ENCODE data around the gene TOP3B.

DNA sequence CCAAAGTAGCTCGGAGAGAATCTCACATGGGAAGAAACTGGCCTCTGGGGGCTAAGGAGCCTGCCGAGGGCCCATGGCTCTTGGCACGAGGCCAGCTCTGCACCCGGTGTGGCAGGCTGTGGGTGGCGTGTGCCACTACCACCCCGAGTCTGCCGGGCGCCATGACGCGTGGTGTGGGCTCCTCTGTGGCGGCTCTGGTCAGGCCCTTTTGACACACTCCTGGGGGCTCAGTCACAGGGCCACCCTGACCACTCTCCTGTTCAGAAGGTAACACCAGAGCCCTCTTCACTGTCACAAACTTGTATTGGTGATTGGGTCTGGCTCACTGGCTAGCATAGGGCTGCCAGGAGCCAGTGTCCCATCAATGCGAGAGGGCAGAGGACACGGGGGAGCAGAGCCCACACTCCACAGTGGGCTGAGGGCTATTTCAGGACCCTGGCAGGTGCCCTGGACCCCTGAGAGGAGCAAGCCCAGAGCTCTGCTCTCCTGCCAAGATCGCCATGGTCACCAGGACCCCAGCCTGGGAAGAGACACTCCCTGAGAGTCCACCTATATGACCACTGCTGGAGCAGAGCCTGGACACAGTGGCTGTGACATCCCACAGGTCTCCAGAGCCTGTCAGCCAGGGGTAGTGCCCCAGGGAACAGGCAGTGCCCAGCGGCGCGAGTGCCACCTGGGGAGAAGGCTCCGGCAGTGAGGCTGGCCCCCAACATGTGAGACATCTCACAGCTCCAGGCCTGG lies 21.3 kb downstream of the TOP3B start:
- TF ChIP-seq, protein P1, sequence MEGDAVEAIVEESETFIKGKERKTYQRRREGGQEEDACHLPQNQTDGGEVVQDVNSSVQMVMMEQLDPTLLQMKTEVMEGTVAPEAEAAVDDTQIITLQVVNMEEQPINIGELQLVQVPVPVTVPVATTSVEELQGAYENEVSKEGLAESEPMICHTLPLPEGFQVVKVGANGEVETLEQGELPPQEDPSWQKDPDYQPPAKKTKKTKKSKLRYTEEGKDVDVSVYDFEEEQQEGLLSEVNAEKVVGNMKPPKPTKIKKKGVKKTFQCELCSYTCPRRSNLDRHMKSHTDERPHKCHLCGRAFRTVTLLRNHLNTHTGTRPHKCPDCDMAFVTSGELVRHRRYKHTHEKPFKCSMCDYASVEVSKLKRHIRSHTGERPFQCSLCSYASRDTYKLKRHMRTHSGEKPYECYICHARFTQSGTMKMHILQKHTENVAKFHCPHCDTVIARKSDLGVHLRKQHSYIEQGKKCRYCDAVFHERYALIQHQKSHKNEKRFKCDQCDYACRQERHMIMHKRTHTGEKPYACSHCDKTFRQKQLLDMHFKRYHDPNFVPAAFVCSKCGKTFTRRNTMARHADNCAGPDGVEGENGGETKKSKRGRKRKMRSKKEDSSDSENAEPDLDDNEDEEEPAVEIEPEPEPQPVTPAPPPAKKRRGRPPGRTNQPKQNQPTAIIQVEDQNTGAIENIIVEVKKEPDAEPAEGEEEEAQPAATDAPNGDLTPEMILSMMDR (conservative IDR thresholded peaks at IDR 0.05; ENCODE audit: low read depth in 2 of 2), result no peak
- TF ChIP-seq POLR2AphosphoS5 (IDR thresholded peaks at IDR 0.05; ENCODE audit: low read depth) (no peak), EZH2 (IDR thresholded peaks at IDR 0.05; ENCODE audit: low read depth, unreplicated experiment) (no peak), EZH2phosphoT487 (IDR thresholded peaks at IDR 0.05; ENCODE audit: unreplicated experiment) (no peak), ZNF114 (CRISPR knock-in tag; IDR thresholded peaks at IDR 0.05) (no peak), ZNF331 (CRISPR knock-in tag; IDR thresholded peaks at IDR 0.05; ENCODE audit: low read depth) (no peak), NANOG (IDR thresholded peaks at IDR 0.05; ENCODE audit: borderline replicate concordance) (no peak), STAT1 (IDR thresholded peaks at IDR 0.05; ENCODE audit: unreplicated experiment) (no peak), JUNB (IDR thresholded peaks at IDR 0.05; ENCODE audit: unreplicated experiment) (no peak), CREB1 (CRISPR knock-in tag; IDR thresholded peaks at IDR 0.05; ENCODE audit: low read depth) (no peak)
- TF ChIP-seq, protein P2, sequence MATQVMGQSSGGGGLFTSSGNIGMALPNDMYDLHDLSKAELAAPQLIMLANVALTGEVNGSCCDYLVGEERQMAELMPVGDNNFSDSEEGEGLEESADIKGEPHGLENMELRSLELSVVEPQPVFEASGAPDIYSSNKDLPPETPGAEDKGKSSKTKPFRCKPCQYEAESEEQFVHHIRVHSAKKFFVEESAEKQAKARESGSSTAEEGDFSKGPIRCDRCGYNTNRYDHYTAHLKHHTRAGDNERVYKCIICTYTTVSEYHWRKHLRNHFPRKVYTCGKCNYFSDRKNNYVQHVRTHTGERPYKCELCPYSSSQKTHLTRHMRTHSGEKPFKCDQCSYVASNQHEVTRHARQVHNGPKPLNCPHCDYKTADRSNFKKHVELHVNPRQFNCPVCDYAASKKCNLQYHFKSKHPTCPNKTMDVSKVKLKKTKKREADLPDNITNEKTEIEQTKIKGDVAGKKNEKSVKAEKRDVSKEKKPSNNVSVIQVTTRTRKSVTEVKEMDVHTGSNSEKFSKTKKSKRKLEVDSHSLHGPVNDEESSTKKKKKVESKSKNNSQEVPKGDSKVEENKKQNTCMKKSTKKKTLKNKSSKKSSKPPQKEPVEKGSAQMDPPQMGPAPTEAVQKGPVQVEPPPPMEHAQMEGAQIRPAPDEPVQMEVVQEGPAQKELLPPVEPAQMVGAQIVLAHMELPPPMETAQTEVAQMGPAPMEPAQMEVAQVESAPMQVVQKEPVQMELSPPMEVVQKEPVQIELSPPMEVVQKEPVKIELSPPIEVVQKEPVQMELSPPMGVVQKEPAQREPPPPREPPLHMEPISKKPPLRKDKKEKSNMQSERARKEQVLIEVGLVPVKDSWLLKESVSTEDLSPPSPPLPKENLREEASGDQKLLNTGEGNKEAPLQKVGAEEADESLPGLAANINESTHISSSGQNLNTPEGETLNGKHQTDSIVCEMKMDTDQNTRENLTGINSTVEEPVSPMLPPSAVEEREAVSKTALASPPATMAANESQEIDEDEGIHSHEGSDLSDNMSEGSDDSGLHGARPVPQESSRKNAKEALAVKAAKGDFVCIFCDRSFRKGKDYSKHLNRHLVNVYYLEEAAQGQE (IDR thresholded peaks at IDR 0.05; ENCODE audit: unreplicated experiment), result no peak
- TF ChIP-seq, protein P3, sequence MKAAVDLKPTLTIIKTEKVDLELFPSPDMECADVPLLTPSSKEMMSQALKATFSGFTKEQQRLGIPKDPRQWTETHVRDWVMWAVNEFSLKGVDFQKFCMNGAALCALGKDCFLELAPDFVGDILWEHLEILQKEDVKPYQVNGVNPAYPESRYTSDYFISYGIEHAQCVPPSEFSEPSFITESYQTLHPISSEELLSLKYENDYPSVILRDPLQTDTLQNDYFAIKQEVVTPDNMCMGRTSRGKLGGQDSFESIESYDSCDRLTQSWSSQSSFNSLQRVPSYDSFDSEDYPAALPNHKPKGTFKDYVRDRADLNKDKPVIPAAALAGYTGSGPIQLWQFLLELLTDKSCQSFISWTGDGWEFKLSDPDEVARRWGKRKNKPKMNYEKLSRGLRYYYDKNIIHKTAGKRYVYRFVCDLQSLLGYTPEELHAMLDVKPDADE (IDR thresholded peaks at IDR 0.05), result no peak
- TF ChIP-seq, protein P4, sequence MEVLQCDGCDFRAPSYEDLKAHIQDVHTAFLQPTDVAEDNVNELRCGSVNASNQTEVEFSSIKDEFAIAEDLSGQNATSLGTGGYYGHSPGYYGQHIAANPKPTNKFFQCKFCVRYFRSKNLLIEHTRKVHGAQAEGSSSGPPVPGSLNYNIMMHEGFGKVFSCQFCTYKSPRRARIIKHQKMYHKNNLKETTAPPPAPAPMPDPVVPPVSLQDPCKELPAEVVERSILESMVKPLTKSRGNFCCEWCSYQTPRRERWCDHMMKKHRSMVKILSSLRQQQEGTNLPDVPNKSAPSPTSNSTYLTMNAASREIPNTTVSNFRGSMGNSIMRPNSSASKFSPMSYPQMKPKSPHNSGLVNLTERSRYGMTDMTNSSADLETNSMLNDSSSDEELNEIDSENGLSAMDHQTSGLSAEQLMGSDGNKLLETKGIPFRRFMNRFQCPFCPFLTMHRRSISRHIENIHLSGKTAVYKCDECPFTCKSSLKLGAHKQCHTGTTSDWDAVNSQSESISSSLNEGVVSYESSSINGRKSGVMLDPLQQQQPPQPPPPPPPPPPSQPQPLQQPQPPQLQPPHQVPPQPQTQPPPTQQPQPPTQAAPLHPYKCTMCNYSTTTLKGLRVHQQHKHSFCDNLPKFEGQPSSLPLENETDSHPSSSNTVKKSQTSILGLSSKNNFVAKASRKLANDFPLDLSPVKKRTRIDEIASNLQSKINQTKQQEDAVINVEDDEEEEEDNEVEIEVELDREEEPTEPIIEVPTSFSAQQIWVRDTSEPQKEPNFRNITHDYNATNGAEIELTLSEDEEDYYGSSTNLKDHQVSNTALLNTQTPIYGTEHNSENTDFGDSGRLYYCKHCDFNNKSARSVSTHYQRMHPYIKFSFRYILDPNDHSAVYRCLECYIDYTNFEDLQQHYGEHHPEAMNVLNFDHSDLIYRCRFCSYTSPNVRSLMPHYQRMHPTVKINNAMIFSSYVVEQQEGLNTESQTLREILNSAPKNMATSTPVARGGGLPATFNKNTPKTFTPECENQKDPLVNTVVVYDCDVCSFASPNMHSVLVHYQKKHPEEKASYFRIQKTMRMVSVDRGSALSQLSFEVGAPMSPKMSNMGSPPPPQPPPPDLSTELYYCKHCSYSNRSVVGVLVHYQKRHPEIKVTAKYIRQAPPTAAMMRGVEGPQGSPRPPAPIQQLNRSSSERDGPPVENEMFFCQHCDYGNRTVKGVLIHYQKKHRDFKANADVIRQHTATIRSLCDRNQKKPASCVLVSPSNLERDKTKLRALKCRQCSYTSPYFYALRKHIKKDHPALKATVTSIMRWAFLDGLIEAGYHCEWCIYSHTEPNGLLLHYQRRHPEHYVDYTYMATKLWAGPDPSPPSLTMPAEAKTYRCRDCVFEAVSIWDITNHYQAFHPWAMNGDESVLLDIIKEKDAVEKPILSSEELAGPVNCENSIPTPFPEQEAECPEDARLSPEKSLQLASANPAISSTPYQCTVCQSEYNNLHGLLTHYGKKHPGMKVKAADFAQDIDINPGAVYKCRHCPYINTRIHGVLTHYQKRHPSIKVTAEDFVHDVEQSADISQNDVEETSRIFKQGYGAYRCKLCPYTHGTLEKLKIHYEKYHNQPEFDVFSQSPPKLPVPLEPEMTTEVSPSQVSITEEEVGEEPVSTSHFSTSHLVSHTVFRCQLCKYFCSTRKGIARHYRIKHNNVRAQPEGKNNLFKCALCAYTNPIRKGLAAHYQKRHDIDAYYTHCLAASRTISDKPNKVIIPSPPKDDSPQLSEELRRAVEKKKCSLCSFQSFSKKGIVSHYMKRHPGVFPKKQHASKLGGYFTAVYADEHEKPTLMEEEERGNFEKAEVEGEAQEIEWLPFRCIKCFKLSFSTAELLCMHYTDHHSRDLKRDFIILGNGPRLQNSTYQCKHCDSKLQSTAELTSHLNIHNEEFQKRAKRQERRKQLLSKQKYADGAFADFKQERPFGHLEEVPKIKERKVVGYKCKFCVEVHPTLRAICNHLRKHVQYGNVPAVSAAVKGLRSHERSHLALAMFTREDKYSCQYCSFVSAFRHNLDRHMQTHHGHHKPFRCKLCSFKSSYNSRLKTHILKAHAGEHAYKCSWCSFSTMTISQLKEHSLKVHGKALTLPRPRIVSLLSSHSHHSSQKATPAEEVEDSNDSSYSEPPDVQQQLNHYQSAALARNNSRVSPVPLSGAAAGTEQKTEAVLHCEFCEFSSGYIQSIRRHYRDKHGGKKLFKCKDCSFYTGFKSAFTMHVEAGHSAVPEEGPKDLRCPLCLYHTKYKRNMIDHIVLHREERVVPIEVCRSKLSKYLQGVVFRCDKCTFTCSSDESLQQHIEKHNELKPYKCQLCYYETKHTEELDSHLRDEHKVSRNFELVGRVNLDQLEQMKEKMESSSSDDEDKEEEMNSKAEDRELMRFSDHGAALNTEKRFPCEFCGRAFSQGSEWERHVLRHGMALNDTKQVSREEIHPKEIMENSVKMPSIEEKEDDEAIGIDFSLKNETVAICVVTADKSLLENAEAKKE (CRISPR knock-in tag; IDR thresholded peaks at IDR 0.05), result no peak

All from GM23338 (cell line).